ENCODE results near the gene TGDS. TPM values are rescaled to one million over a fixed set of nuclear protein-coding genes. Genes with fewer than 3 reads are reported as not detected.

TGDS gene
- total and polyA plus RNA-seq, 8 donors, result 9.9 to 28.5 (median 21.9) TPM

DNA sequence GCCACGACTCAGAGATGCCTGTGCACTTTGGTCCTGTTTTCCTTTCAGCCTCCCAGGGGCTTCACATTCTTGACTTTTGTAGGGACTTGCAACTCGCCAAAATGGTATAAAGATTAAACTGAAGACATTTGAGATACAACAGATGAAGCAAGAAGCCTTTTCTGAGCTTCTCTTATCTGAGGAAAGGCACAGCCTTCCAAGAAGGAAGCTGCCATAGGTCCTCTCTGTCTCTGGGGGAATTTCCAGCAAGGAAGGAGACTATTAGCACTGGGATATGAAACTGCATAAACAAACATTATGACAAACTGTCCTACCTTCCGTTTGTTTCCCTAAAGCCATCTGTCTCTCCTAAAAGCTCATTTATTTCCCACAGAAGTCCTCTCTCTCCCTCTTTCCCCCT is 39.3 kb downstream of the TGDS start:
- no peaks in the 10 kb centered on the region for H3K36me3 ChIP-seq
- no peak overlapping the region for H3K4me3 ChIP-seq
- H3K4me1 ChIP-seq, result no peaks in the 10 kb centered on the region
- DNase-seq, result no peak
- no peak for TF ChIP-seq CTCF (IDR thresholded peaks at IDR 0.05)
- H3K27me3 ChIP-seq, result no peaks in the 10 kb centered on the region
- intact Hi-C loops (cut with DNase I), result no loop called here
- H3K9me3 ChIP-seq, result no peaks in the 10 kb centered on the region
- no peak overlapping the region for H3K27ac ChIP-seq
- no peak for ATAC-seq

GRCh38 chr13:94556041-94556440 is 39.9 kb downstream of the TGDS start:
- Histone ChIP-seq H3K27ac (no peak overlapping the region), H3K4me1 (no peaks in the 10 kb centered on the region), H3K27me3 (no peaks in the 10 kb centered on the region), H3K4me3 (no peak overlapping the region), H3K9me3 (no peaks in the 10 kb centered on the region), H3K36me3 (no peaks in the 10 kb centered on the region)
- no peak for TF ChIP-seq CTCF (IDR thresholded peaks at IDR 0.05)
- DNase-seq, result no peak
- ATAC-seq, result no peak
- intact Hi-C loops (cut with DNase I), result no loop called here

DNA sequence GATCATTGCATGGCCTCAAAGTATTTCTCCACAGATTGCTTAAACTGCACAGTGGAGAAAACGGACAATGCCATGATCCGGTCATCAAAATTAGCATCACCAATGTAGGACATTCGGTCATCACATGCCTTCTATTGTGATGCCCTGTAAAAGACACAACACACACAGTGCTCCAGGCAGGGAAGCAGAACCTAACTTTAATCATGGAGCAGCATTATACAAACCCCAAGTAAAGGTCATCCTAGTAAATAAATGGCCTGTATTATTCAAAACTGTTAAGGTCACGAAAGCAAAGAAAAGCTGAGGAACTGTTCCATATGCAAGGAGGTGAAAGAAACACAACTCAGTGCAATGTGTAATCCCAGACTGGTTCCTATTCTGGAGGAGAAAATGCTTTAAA is 42.2 kb downstream of the TGDS start:
- no peak for TF ChIP-seq CTCF (IDR thresholded peaks at IDR 0.05)
- H3K9me3 ChIP-seq, result no peaks in the 10 kb centered on the region
- H3K4me3 ChIP-seq, result no peak overlapping the region
- ATAC-seq (no peak), DNase-seq (no peak)
- H3K36me3 ChIP-seq, result no peaks in the 10 kb centered on the region
- H3K27me3 ChIP-seq, result peaks cover 0 to 17% of the 10 kb centered on the region in 2 donors
- intact Hi-C loops (cut with DNase I), result no loop called here
- H3K4me1 ChIP-seq, result peaks cover 0 to 7% of the 10 kb centered on the region in 2 donors
- H3K27ac ChIP-seq, result no peak overlapping the region

GRCh38 chr13:94552095-94552494 is 43.9 kb downstream of the TGDS start:
- Histone ChIP-seq H3K9me3 (no peaks in the 10 kb centered on the region), H3K27ac (no peak overlapping the region), H3K4me1 (peaks cover 7 to 17% of the 10 kb centered on the region in 2 donors), H3K27me3 (peaks cover 0 to 17% of the 10 kb centered on the region in 2 donors), H3K36me3 (no peaks in the 10 kb centered on the region), H3K4me3 (no peak overlapping the region)
- DNase-seq, result no peak
- no peak for ATAC-seq
- intact Hi-C loops (cut with DNase I), result no loop called here
- no peak for TF ChIP-seq CTCF (IDR thresholded peaks at IDR 0.05)

DNA sequence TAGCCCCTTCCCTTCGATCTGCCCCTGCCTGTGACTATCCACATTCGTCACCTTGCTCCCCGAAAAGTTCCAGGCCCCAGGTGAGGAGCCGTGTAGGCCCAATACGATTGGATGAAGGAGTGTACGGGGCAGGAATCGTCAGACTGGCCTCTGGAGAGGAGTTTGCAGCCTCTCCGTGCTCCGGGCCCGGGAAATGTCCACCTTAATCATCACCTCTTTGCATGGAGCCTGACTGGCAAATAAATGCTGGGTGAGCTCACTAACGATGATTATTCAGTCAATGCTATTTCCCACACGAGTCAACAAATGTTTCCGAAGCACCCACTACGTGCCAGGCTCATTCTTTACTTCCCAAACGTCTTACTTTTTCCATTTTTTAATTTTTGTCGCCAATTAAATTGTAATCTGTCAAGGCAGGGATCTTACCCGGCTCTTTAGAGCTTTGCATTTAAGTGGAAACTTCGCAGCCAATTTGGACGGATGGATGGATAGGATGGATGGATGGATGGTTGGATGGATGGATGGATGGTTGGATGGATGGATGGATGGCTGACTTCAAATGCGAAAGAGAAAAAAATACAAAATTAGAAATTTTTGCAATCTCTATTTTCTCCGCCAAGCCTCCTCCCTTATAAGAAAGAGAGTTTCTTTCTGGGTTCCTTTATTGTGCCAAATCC is 45.8 kb downstream of the TGDS start:
- Histone ChIP-seq H3K9me3 (no peaks in the 10 kb centered on the region), H3K4me3 (peak overlapping the region; percentile 53 to 66), H3K27ac (peak overlapping the region; percentile 84 to 94), H3K4me1 (peaks cover 7 to 17% of the 10 kb centered on the region in 2 donors), H3K36me3 (no peaks in the 10 kb centered on the region), H3K27me3 (peaks cover 0 to 17% of the 10 kb centered on the region in 2 donors)
- intact Hi-C loops (cut with DNase I), result no loop called here
- no peak for TF ChIP-seq CTCF (IDR thresholded peaks at IDR 0.05)
- no peak for DNase-seq
- ATAC-seq, result peak; percentile 68
